Upper lobe of left lung (tissue), 6 donors: ENCODE measurements around the gene SLC9A7. TPM values are rescaled to one million over a fixed set of nuclear protein-coding genes. Genes with fewer than 3 reads are reported as not detected.

Experiments used
- ATAC-seq, 2 donors: fragments of 200-7000 bp; cut with Tn5 transposase; one replicate each; pipeline ENCODE4 v1.9.1; 2022; ENCODE audit warnings: mild to moderate bottlenecking in 2 of 2, moderate library complexity in 2 of 2; ENCODE audit not compliant: low FRiP score in 2 of 2
- DNase-seq, 2 donors: peaks; one replicate each; pipeline ENCODE4 v3.0.0-alpha.2; 2019 to 2020
- H3K27ac ChIP-seq, 4 donors: fragments of 200-600 bp; sonication (generic); one replicate each; pipeline ENCODE4 v1.5.1; 2016 to 2019
- H3K27me3 ChIP-seq, 4 donors: fragments of 200-600 bp; sonication (generic); one replicate each; pipeline ENCODE4 v1.5.1; 2017 to 2019
- H3K36me3 ChIP-seq, 4 donors: fragments of 200-600 bp; sonication (generic); one replicate each; pipeline ENCODE4 v1.5.1; 2016 to 2019
- H3K4me1 ChIP-seq, 4 donors: fragments of 200-600 bp; sonication (generic); one replicate each; pipeline ENCODE4 v1.5.1; 2018 to 2019
- H3K4me3 ChIP-seq, 4 donors: fragments of 200-600 bp; sonication (generic); one replicate each; pipeline ENCODE4 v1.5.1; 2017 to 2019; ENCODE audit warnings: mild to moderate bottlenecking in 2 of 4, moderate library complexity in 1 of 4
- H3K9me3 ChIP-seq, 4 donors: fragments of 200-600 bp; sonication (generic); one replicate each; pipeline ENCODE4 v1.5.1; 2018 to 2019
- CTCF ChIP-seq, 6 experiments: fragments of 450-650 bp in 4 of 6; fragments of 200-600 bp in 2 of 6; sonication (generic) in 2 of 6; IDR thresholded peaks; one replicate each; pipeline ENCODE4 v1.5.1; 2016 to 2019; ENCODE audit warnings: antibody characterized with exemption in 6 of 6
- EP300 ChIP-seq, 4 donors: sonication (generic); formaldehyde crosslinking; IDR thresholded peaks; one replicate each; pipeline ENCODE4 v1.5.1; 2017; ENCODE audit warnings: antibody characterized with exemption in 4 of 4, control low read depth in 2 of 4
- POLR2A ChIP-seq, 4 donors: fragments of 450-650 bp; IDR thresholded peaks; one replicate each; pipeline ENCODE4 v1.5.1; 2016 to 2017; ENCODE audit warnings: antibody characterized with exemption in 4 of 4, mild to moderate bottlenecking in 2 of 4
- POLR2AphosphoS5 ChIP-seq, 2 donors: sonication (generic); formaldehyde crosslinking; IDR thresholded peaks; one replicate each; pipeline ENCODE4 v1.5.1; 2017; ENCODE audit warnings: antibody characterized with exemption in 2 of 2
- WGBS, 2 donors: methylation state at CpG; one replicate each; pipeline ENCODE4 v1.1.5; 2017 to 2018; 5-methylcytosine and 5-hydroxymethylcytosine counted together
- total RNA-seq, 6 donors: library from RNA; depleted of rRNA in 4 of 6; stranded (reverse); fragments of >200 nt in 4 of 6; gene quantifications; one replicate each; pipeline versions ENCODE4 v1.1.0 to v1.2.1, GENCODE V29; 2016 to 2021
- donor health status: DM: no; HTN: no; CAD: no; lungs with moderate emphysema.
- donor health status: DM: no; HTN: yes; CAD: no; lungs with severe emphysema.

The SLC9A7 gene
- total RNA-seq, 6 donors from 2014 or later = 4.6 to 9.0 (median 6.4) TPM

- Histone ChIP-seq H3K27me3 (no peaks in the 10 kb centered on the region), H3K27ac (peak overlapping the region; percentile 45 to 81 (median 72)), H3K4me1 (peaks cover 0 to 23% (median 8%) of the 10 kb centered on the region in 4 donors), H3K4me3 (no peak overlapping the region), H3K9me3 (no peaks in the 10 kb centered on the region), H3K36me3 (no peaks in the 10 kb centered on the region)
- peak; percentile 84 to 87 for ATAC-seq
- TF ChIP-seq POLR2AphosphoS5 (IDR thresholded peaks at IDR 0.05) (peak in 1 of 2 donors; percentile 23), CTCF (IDR thresholded peaks at IDR 0.05) (no peak), POLR2A (IDR thresholded peaks at IDR 0.05) (peak in 1 of 4 donors; percentile 42), EP300 (IDR thresholded peaks at IDR 0.05) (peak in 1 of 4 donors; percentile 8)
- peak; percentile 18 to 66 for DNase-seq
- WGBS, 2 donors = 0 to 53% methylated on average over 1 to 6 of the region's 6 CpGs
Measured at GRCh38 chrX:46628460-46629371, 130.2 kb downstream of the SLC9A7 start.

GRCh38 chrX:46627711-46628419, 131.1 kb downstream of the SLC9A7 start:
- no peak for TF ChIP-seq POLR2AphosphoS5 (IDR thresholded peaks at IDR 0.05)
- TF ChIP-seq POLR2A (IDR thresholded peaks at IDR 0.05) = no peak
- no peak for TF ChIP-seq EP300 (IDR thresholded peaks at IDR 0.05)
- H3K27ac ChIP-seq = peak overlapping the region; percentile 45 to 81 (median 72)
- peak in 1 of 2 donors; percentile 42 for ATAC-seq
- WGBS, 2 donors = 47% methylated on average over 8 to 10 of the region's 10 CpGs
- H3K4me3 ChIP-seq = no peak overlapping the region
- peaks cover 0 to 23% (median 8%) of the 10 kb centered on the region in 4 donors for H3K4me1 ChIP-seq
- H3K36me3 ChIP-seq = no peaks in the 10 kb centered on the region
- no peaks in the 10 kb centered on the region for H3K9me3 ChIP-seq
- no peaks in the 10 kb centered on the region for H3K27me3 ChIP-seq
- DNase-seq = no peak

GRCh38 chrX:46627062-46627461, 131.9 kb downstream of the SLC9A7 start:
- 64 to 74% methylated on average over 4 of the region's 4 CpGs for WGBS, 2 donors
- no peak overlapping the region for H3K4me3 ChIP-seq
- no peak for TF ChIP-seq POLR2AphosphoS5 (IDR thresholded peaks at IDR 0.05)
- TF ChIP-seq EP300 (IDR thresholded peaks at IDR 0.05) = no peak
- TF ChIP-seq POLR2A (IDR thresholded peaks at IDR 0.05) = no peak
- TF ChIP-seq CTCF (IDR thresholded peaks at IDR 0.05) = no peak
- no peaks in the 10 kb centered on the region for H3K36me3 ChIP-seq
- DNase-seq = no peak
- peaks cover 0 to 23% (median 8%) of the 10 kb centered on the region in 4 donors for H3K4me1 ChIP-seq
- no peak for ATAC-seq
- peak overlapping the region in 3 of 4 donors; percentile 68 to 81 (median 75) for H3K27ac ChIP-seq
- H3K27me3 ChIP-seq = no peaks in the 10 kb centered on the region
- no peaks in the 10 kb centered on the region for H3K9me3 ChIP-seq

- Histone ChIP-seq H3K4me1 (peaks cover 0 to 23% (median 8%) of the 10 kb centered on the region in 4 donors), H3K4me3 (no peak overlapping the region), H3K27ac (peak overlapping the region in 3 of 4 donors; percentile 68 to 81 (median 75)), H3K36me3 (no peaks in the 10 kb centered on the region), H3K27me3 (no peaks in the 10 kb centered on the region), H3K9me3 (no peaks in the 10 kb centered on the region)
- WGBS, 2 donors = 53 to 63% methylated on average over 3 to 7 of the region's 7 CpGs
- TF ChIP-seq POLR2A (IDR thresholded peaks at IDR 0.05) (peak in 1 of 4 donors; percentile 9), CTCF (IDR thresholded peaks at IDR 0.05) (no peak), POLR2AphosphoS5 (IDR thresholded peaks at IDR 0.05) (peak; percentile 13 to 18), EP300 (IDR thresholded peaks at IDR 0.05) (no peak)
- ATAC-seq (peak; percentile 7 to 44), DNase-seq (peak in 1 of 2 donors; percentile 54)
Measured at GRCh38 chrX:46626566-46626965, 132.4 kb downstream of the SLC9A7 start.
